RWPE2 (cell line): Measurements from ENCODE around the gene MAPK1.
"Not testable (repeated sequence)": the region's sequence is repeated elsewhere in the genome, so short reads cannot be mapped to it uniquely, and the experiment has no call there.

Experiments
- ATAC-seq: fragments of 200-7000 bp; cut with Tn5 transposase; 3 replicates; pipeline ENCODE4 v1.9.1; 2021; ENCODE audit warnings: low read depth
- DNase-seq: peaks from one replicate; pipeline ENCODE4 v3.0.0-alpha.2; 2020; ENCODE audit warnings: low spot score
- H3K27ac ChIP-seq: fragments of 450-650 bp; 2 replicates; pipeline ENCODE4 v1.5.1; 2017; ENCODE audit warnings: mild to moderate bottlenecking; ENCODE audit not compliant: poor library complexity, severe bottlenecking
- H3K27me3 ChIP-seq: fragments of 250-450 bp; sonication (Bioruptor Pico); 2 replicates; pipeline ENCODE4 v1.5.1; 2021; ENCODE audit warnings: mild to moderate bottlenecking, moderate library complexity; ENCODE audit not compliant: insufficient read depth, poor library complexity, severe bottlenecking
- H3K36me3 ChIP-seq: fragments of 250-450 bp; sonication (Bioruptor Pico); 2 replicates; pipeline ENCODE4 v1.5.1; 2020; ENCODE audit warnings: low read depth, mild to moderate bottlenecking, moderate library complexity
- H3K4me1 ChIP-seq: fragments of 250-450 bp; sonication (Bioruptor Pico); 2 replicates; pipeline ENCODE4 v1.5.1; 2021; ENCODE audit warnings: mild to moderate bottlenecking, moderate library complexity; ENCODE audit not compliant: insufficient read depth, poor library complexity, severe bottlenecking
- H3K4me3 ChIP-seq: fragments of 250-450 bp; sonication (Bioruptor Pico); 2 replicates; pipeline ENCODE4 v1.5.1; 2021; ENCODE audit warnings: mild to moderate bottlenecking, moderate library complexity; ENCODE audit not compliant: severe bottlenecking
- H3K9me3 ChIP-seq: fragments of 250-450 bp; sonication (Bioruptor Pico); 2 replicates; pipeline ENCODE4 v1.5.1; 2021; ENCODE audit warnings: mild to moderate bottlenecking, moderate library complexity; ENCODE audit not compliant: severe bottlenecking
- CTCF ChIP-seq: fragments of 450-650 bp; IDR thresholded peaks from one replicate; pipeline ENCODE4 v1.5.1; 2017; ENCODE audit warnings: mild to moderate bottlenecking, moderate library complexity; ENCODE audit not compliant: poor library complexity, severe bottlenecking

Gene MAPK1

GRCh38 chr22:21719024-21719423 is 148.4 kb downstream of the MAPK1 start:
- H3K4me1 ChIP-seq = peaks cover 12% of the 10 kb centered on the region
- no peaks in the 10 kb centered on the region for H3K27me3 ChIP-seq
- no peak overlapping the region for H3K27ac ChIP-seq
- no peak for ATAC-seq
- no peaks in the 10 kb centered on the region for H3K9me3 ChIP-seq
- H3K36me3 ChIP-seq = no peaks in the 10 kb centered on the region
- no peak for TF ChIP-seq CTCF
- DNase-seq = no peak
- H3K4me3 ChIP-seq = no peak overlapping the region

- Histone ChIP-seq H3K4me1 (peaks cover 12% of the 10 kb centered on the region), H3K9me3 (no peaks in the 10 kb centered on the region), H3K36me3 (no peaks in the 10 kb centered on the region), H3K27me3 (no peaks in the 10 kb centered on the region), H3K4me3 (no peak overlapping the region), H3K27ac (no peak overlapping the region)
- ATAC-seq = no peak
- no peak for TF ChIP-seq CTCF
- DNase-seq = no peak
These were observed 148.9 kb downstream of the MAPK1 start for GRCh38 chr22:21718499-21718898.

GRCh38 chr22:21716395-21717122 is 150.9 kb downstream of the MAPK1 start:
- not testable (repeated sequence) for H3K9me3 ChIP-seq, H3K36me3 ChIP-seq, ATAC-seq, H3K27ac ChIP-seq, H3K27me3 ChIP-seq, H3K4me3 ChIP-seq, DNase-seq
- peaks cover 12% of the 10 kb centered on the region for H3K4me1 ChIP-seq

- Histone ChIP-seq H3K27ac (peak overlapping the region; percentile 30), H3K27me3 (no peaks in the 10 kb centered on the region), H3K4me1 (peaks cover 19% of the 10 kb centered on the region), H3K36me3 (no peaks in the 10 kb centered on the region), H3K4me3 (no peak overlapping the region), H3K9me3 (no peaks in the 10 kb centered on the region)
- TF ChIP-seq CTCF = no peak
- DNase-seq = no peak
- peak; percentile 77 for ATAC-seq
These were observed 152.7 kb downstream of the MAPK1 start for GRCh38 chr22:21714786-21715185.

GRCh38 chr22:21714059-21714770 is 153.2 kb downstream of the MAPK1 start:
- H3K4me3 ChIP-seq = no peak overlapping the region
- DNase-seq (no peak), ATAC-seq (no peak)
- no peaks in the 10 kb centered on the region for H3K36me3 ChIP-seq
- peaks cover 3% of the 10 kb centered on the region for H3K9me3 ChIP-seq
- H3K27ac ChIP-seq = peak overlapping the region; percentile 30
- no peaks in the 10 kb centered on the region for H3K27me3 ChIP-seq
- TF ChIP-seq CTCF = no peak
- H3K4me1 ChIP-seq = peaks cover 19% of the 10 kb centered on the region
